T-helper 1 cell treated with Interleukin-12 subunit alpha and Interleukin-12 subunit beta and Interleukin-4 antibody, amounts not matched to agents 30 μg/mL and 1 μg/mL, for 36 hours (primary cell): ENCODE results near the gene AHI1.
A peak's percentile ranks its signal among the peaks of the same experiment; 100 is the strongest.

Experiments used
- H3K27ac Mint-ChIP-seq: one replicate; pipeline ENCODE4 v1.8.0; 2021; ENCODE audit warnings: mild to moderate bottlenecking, mixed read lengths
- H3K27me3 Mint-ChIP-seq: one replicate; pipeline ENCODE4 v1.8.0; 2021; ENCODE audit warnings: low read depth, mixed read lengths
- H3K36me3 Mint-ChIP-seq: one replicate; pipeline ENCODE4 v1.8.0; 2021; ENCODE audit warnings: low read depth, mixed read lengths
- H3K4me1 Mint-ChIP-seq: one replicate; pipeline ENCODE4 v1.8.0; 2021; ENCODE audit warnings: low read depth, mixed read lengths
- H3K4me3 Mint-ChIP-seq: one replicate; pipeline ENCODE4 v1.8.0; 2021; ENCODE audit warnings: mild to moderate bottlenecking, moderate library complexity, mixed read lengths
- H3K9me3 Mint-ChIP-seq: one replicate; pipeline ENCODE4 v1.8.0; 2021; ENCODE audit warnings: mixed read lengths

The AHI1 gene

DNA sequence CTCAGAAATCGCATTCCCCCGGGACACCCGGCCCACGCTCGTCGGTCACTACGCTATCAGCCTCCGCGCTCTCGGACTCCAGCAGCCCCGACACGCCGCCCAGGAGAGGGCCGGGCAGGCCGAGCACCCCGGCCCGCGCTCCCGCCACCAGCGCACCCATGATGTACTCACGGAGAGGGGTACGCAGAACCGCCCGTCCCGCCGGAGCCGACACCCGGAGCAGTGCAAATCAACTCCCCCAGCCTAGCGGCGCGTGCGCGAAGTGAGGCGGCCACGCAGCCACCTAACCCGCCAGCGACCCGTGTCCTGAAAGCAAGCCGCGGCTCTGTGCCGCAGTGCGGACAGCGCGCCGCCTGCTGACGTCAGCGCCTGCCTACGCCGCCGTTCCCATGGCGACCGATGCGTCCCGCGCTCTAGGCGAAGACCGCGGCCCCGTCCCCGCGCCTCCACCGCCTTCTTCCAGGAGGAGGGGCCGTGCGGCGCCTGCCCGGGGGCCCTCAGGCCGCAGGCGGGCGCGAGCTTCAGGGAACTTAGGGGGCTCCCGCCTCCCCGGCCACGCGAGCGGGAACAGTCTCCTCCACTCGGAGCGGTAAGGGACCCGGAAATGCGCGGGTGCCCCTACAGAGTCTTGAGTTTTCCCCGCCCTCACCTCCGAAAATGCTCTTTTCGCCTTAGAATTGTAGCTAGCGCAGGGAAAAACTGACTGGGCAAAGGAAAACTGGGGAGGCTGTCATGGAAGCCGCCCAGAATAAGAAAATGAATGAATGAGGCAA, at the start of gene AHI1:
Gene AHI1, minus strand, starts transcription at position 329 of the 773 bp plus-strand sequence. CDS start 5,503 bp downstream, outside the sequence.
- Mint-ChIP-seq H3K27me3 (peaks cover 3% of the 10 kb centered on the region), H3K9me3 (no peaks in the 10 kb centered on the region), H3K27ac (peak within 1 kb of the TSS; percentile 82), H3K4me1 (peaks cover 11% of the 10 kb centered on the region), H3K4me3 (no peak within 1 kb of the TSS), H3K36me3 (peaks cover 10% of the 10 kb centered on the region)

DNA sequence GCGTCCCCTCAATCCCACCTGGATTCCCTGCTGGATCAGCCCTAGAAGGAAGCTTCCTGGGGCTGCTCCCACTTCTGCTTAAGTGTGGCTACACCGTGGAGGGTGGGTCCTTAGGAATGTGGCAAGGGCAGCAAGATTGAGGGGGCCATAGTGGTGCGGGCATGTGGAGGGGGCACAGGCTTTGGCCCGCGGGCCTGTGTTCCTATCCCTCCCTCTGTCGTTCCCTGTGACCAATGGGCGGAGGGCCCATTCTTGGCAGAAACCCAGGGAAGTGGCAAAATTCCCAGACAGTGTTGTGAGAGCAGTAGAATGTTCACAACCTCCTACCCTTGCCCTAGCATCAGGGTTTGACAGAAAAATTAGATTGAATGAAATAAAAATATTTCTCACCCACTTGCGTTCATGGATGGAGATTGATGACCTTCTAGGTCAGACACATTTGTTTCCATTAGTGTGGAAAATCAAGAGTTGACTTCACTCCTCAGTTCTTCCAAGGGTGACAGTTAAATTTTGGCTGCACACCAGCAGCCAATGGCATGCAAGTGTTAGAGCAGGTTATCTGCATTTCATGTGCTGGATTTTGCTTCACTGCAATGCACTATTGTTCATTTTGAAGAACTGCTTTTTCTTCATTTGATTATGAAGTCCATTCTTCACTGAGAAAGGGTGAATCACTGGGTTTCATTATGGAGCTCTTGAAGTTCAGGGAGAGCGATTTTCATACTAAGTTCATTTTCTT, 49.3 kb upstream of the AHI1 start:
- peaks cover 15% of the 10 kb centered on the region for H3K4me1 Mint-ChIP-seq
- H3K36me3 Mint-ChIP-seq, result peaks cover 15% of the 10 kb centered on the region
- H3K9me3 Mint-ChIP-seq, result peaks cover 10% of the 10 kb centered on the region
- H3K27me3 Mint-ChIP-seq, result peaks cover 5% of the 10 kb centered on the region
- H3K27ac Mint-ChIP-seq, result no peak overlapping the region
- no peak overlapping the region for H3K4me3 Mint-ChIP-seq

DNA sequence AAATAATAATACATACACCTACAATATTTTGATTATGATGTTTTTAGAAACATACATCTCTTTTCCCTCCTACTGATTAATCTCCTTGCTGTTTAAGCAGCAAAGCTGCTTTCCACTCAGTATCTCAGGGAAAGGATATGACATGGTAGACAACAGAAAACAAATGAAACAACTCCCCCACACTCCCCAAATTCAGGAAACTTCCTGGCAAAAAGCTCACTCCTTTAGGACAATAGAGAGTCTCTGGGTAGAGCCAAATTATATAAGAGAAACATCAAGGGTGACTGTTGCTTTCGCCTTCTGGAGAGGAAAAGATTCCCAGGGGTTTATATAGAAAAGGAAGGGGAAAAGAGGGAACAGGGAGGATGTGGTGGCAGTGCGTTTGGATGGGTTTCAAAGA, 48.7 kb upstream of the AHI1 start:
- peaks cover 5% of the 10 kb centered on the region for H3K27me3 Mint-ChIP-seq
- H3K4me3 Mint-ChIP-seq, result no peak overlapping the region
- no peak overlapping the region for H3K27ac Mint-ChIP-seq
- H3K9me3 Mint-ChIP-seq, result peaks cover 10% of the 10 kb centered on the region
- H3K36me3 Mint-ChIP-seq, result peaks cover 20% of the 10 kb centered on the region
- peaks cover 20% of the 10 kb centered on the region for H3K4me1 Mint-ChIP-seq

DNA sequence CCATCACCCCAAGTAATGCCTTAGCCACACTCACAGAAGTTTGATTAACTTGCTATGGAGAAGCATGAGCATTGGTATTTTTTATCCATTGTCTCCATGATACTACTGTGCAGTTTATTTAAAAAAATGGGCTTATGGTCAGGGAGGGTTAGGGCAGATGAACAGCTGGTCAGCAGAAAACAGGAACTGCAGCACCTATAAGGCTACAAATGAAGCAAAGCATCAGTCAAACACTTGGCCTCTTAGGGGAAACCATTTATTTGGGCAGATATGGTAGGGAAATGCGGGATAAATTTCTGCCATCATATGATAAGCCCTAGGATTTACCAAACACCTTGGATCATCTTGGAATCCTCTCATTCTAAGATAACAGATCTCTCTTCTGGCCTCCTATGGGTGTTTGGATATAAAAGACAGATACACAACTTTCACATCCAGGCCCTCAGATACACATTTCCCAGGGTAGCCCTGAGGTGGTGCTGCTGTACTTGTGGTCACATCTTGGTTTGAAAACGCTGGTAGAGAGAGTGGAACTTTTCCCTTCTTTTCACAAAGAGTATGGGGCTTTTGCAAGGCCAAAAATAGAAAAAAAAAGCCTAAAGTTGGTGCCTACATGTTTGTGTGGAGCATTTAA, 42.8 kb upstream of the AHI1 start:
- peak overlapping the region; percentile 70 for H3K27ac Mint-ChIP-seq
- no peak overlapping the region for H3K4me3 Mint-ChIP-seq
- no peaks in the 10 kb centered on the region for H3K27me3 Mint-ChIP-seq
- peaks cover 13% of the 10 kb centered on the region for H3K9me3 Mint-ChIP-seq
- H3K4me1 Mint-ChIP-seq, result peaks cover 52% of the 10 kb centered on the region
- peaks cover 26% of the 10 kb centered on the region for H3K36me3 Mint-ChIP-seq

DNA sequence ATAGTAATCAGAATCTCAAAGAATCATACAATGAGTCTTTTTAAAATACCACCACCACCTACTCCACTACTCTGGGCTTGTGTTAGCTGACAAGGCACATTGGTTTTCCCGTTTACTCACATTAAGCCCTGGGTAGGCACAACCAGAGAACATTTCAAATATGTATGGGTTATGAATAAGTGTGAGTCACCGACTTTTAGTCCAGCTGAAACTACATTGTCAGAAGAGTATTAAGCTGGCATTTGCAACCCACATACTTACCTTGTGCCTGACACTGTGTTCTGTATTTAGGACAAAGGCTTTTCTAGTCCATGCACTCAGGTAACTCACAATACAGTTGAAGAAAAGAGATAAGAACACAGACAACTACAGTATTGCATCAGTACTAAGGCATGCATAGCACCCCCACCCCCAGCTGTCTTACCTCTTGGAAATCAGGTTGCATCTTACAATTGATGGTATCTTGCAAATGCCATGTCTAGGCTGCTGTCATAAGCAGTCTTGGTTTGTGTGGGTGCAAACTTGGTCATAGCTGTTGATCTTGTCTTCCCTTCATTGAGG, 40.3 kb upstream of the AHI1 start:
- peak overlapping the region; percentile 82 for H3K27ac Mint-ChIP-seq
- H3K36me3 Mint-ChIP-seq, result peaks cover 20% of the 10 kb centered on the region
- peaks cover 4% of the 10 kb centered on the region for H3K9me3 Mint-ChIP-seq
- peaks cover 49% of the 10 kb centered on the region for H3K4me1 Mint-ChIP-seq
- no peaks in the 10 kb centered on the region for H3K27me3 Mint-ChIP-seq
- H3K4me3 Mint-ChIP-seq, result peak overlapping the region; percentile 68

DNA sequence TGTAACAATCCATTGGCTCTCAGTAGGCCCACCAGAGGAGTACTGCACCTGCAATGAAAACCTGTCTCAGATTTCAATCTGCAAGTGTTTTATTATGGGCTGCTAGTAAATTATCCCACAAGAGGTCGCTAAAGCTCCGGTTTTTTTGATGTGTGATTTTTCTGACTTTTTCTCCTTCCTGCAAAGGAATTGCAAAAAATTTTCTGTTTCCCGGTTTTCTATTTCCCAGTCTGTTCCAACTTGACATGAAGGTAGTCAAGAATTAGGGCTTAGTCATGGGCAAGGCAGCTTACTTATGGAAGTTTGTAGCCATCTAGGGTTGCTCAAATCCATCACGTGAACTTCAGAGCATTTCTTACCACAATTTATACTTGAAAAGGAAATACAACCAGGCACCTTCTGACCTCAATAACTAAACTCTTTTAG, 38.5 kb upstream of the AHI1 start:
- Mint-ChIP-seq H3K36me3 (peaks cover 8% of the 10 kb centered on the region), H3K9me3 (peaks cover 4% of the 10 kb centered on the region), H3K27ac (no peak overlapping the region), H3K27me3 (no peaks in the 10 kb centered on the region), H3K4me1 (peaks cover 39% of the 10 kb centered on the region), H3K4me3 (peak overlapping the region; percentile 11)

DNA sequence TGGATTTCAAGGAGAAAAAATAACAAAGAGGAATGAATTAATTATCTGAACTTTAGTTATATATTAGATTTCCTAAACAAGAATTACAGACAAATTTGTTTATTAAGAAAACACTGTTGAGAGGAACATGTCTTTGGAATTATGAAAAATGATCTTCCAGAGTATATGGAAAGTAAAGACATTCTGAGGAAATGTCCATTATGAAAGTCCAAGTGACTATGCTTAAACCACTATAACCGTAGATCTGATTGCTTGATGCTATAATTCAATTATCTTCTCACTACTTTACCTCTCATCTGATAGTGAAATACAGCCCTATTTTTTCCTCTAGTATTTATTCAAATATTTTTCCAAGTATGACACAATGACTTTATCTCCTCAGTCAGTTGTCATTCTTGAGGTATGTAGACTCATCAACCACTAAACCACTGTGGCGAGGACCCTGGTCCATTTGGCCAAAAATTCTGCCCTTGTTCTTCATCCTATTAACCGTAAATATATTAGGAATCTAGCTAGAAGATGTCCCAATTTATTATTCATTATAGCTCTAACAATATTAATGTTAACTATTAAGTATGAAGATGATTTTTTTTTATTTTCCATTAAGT, 37.3 kb upstream of the AHI1 start:
- Mint-ChIP-seq H3K4me1 (peaks cover 28% of the 10 kb centered on the region), H3K9me3 (peaks cover 4% of the 10 kb centered on the region), H3K4me3 (no peak overlapping the region), H3K36me3 (peaks cover 7% of the 10 kb centered on the region), H3K27ac (no peak overlapping the region), H3K27me3 (no peaks in the 10 kb centered on the region)

DNA sequence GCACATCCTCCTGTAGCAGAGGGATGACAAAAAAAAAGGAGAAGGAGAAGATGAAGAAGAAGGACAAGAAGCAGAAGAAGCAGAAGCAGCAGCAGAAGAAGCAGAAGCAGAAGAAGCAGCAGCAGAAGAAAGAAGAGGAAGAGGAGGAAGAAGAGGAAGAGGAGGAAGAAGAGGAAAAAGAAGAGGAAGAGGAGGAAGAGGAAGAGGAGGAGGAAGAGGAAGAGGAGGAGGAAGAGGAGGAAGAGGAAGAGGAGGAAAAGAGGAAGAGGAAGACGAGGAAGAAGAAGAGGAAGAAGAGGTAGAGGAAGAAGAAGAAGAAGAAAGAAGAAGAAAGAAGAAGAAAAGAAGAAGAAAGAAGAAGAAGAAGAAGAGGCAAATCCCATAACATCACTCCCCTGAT, 35.0 kb upstream of the AHI1 start:
- Mint-ChIP-seq H3K27me3 (no peaks in the 10 kb centered on the region), H3K36me3 (peaks cover 2% of the 10 kb centered on the region), H3K9me3 (no peaks in the 10 kb centered on the region), H3K4me3 (no peak overlapping the region), H3K4me1 (peaks cover 16% of the 10 kb centered on the region), H3K27ac (no peak overlapping the region)

DNA sequence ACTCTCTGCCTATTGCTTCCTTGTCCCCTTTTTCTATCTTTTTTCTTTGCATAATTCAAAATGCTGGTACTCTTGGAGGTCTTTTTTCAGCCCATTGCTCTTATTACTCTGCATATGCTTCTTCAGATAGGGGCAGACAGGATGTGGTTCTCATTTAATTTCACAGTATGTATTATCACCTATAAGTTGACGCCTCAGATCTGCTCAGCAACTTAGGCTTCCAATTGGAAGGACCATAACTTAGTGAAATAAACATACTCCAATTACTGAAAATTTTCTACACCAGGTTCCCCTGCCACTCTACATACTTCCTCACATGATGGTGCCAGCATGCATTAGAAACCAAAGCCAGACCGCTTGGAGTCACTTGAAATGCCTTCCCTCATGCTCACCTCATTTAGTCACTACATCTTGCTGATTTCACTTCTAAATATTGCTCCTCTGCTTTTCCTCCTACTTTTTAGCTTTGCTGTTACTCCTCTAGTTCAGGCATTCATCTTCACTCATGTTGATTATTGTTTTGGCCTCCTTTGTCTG, 34.5 kb upstream of the AHI1 start:
- peaks cover 2% of the 10 kb centered on the region for H3K36me3 Mint-ChIP-seq
- no peak overlapping the region for H3K4me3 Mint-ChIP-seq
- H3K27ac Mint-ChIP-seq, result no peak overlapping the region
- H3K9me3 Mint-ChIP-seq, result no peaks in the 10 kb centered on the region
- H3K27me3 Mint-ChIP-seq, result no peaks in the 10 kb centered on the region
- peaks cover 12% of the 10 kb centered on the region for H3K4me1 Mint-ChIP-seq

DNA sequence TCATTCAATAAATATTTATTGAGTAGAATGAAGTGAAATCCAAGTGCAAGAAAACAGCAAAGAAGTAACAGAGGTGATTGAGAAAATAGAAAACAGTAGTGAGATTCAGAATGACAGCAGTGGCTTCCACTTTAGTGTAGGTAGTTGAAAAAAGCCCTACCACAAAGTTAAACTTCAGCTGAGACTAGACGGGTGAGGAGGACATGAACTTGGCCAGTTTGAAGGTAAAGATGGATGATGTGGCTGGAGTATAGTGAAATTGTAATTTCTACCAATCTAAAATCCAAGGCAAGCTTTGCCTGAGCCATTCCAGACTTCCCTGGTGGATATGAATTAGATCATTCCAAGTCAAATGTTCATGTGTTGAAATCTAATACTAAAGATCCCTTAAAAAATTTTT, 32.6 kb upstream of the AHI1 start:
- Mint-ChIP-seq H3K36me3 (peaks cover 2% of the 10 kb centered on the region), H3K4me1 (peaks cover 2% of the 10 kb centered on the region), H3K27ac (no peak overlapping the region), H3K27me3 (no peaks in the 10 kb centered on the region), H3K9me3 (no peaks in the 10 kb centered on the region), H3K4me3 (no peak overlapping the region)

DNA sequence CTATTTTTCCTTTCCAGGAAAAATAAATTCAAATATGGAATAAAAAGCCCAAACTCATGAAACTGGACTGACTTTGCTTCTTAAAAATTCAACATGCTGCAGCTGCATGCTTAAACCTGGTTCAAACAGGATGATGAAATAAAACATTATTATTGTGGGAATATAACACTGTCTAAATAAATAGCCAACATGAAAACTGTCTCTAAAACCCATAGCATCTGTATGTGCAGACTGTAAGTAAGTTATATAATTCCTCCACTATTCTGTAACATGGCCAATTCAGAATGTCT, 30.4 kb upstream of the AHI1 start:
- no peaks in the 10 kb centered on the region for H3K27me3 Mint-ChIP-seq
- H3K36me3 Mint-ChIP-seq, result peaks cover 3% of the 10 kb centered on the region
- no peak overlapping the region for H3K27ac Mint-ChIP-seq
- H3K4me3 Mint-ChIP-seq, result no peak overlapping the region
- peaks cover 9% of the 10 kb centered on the region for H3K4me1 Mint-ChIP-seq
- H3K9me3 Mint-ChIP-seq, result no peaks in the 10 kb centered on the region

DNA sequence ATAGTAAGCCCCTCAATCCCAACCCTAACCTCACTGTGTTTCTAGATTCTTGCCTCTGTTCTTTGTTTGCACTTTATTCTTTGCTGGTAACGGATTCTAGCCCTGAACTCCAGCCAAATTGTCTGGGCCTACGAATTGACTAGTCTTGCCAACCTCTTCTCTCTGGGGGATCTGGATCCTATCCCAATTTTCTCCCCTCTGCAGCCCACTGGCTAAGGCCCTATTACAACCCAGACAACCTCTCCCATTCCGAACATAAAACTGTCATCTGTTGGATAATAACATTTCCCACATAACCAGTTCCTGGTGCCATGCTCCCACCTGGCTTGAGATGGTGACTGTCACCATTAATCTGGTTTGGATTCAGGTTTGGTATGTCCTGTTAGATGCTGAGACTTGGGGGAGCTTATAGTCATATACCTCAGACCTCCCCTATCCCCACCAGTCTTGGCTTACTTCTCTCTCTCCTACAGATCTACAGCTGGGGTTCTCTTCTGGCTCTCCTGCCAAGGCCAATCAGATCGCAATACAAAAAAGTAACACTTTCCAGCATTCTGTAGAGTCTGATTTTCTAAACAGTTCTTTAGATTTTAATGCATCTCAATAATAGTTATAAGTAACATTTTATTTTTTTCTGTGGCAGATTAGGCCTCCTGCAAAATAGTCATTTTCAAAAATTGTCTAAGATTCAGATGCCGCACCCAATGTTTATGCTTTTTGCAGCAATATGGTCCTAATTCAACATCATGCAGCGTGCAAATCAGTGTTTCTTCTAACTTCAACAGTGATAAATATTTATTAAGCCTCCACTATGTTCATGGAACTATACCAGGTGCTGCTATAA, 29.8 kb upstream of the AHI1 start:
- H3K9me3 Mint-ChIP-seq, result no peaks in the 10 kb centered on the region
- peaks cover 1% of the 10 kb centered on the region for H3K36me3 Mint-ChIP-seq
- no peak overlapping the region for H3K4me3 Mint-ChIP-seq
- peaks cover 8% of the 10 kb centered on the region for H3K4me1 Mint-ChIP-seq
- no peaks in the 10 kb centered on the region for H3K27me3 Mint-ChIP-seq
- H3K27ac Mint-ChIP-seq, result no peak overlapping the region

DNA sequence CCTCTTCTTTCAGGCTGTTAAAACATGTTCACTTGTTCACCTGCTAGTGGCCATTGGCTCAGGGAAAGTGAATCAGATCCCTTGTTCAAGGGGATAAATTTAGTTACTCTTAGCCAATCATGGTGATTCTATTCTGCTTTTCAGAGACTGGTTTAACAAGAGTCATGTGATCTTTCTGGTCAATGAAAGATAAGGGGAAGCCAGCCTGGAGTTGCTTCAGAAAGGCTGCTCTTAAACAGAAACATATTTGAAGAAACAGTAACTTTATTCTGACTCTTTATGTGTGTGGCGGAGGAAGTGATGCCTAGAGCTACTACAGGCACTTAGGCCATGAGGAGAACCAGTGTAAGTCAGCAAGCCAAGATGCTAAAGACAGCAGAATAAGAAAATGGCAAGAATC, 28.1 kb upstream of the AHI1 start:
- Mint-ChIP-seq H3K36me3 (peaks cover 1% of the 10 kb centered on the region), H3K9me3 (no peaks in the 10 kb centered on the region), H3K4me3 (no peak overlapping the region), H3K4me1 (peaks cover 9% of the 10 kb centered on the region), H3K27ac (no peak overlapping the region), H3K27me3 (no peaks in the 10 kb centered on the region)
